Liver (tissue), 9 donors: ENCODE results near the gene RYR1. TPM values are rescaled to one million over a fixed set of nuclear protein-coding genes. Genes with fewer than 3 reads are reported as not detected.

Source experiments
- DNase-seq: peaks from one replicate; pipeline ENCODE4 v3.0.0-alpha.2; 2017; ENCODE audit warnings: low spot score
- H3K27ac ChIP-seq, 2 donors: one replicate each; pipeline ENCODE4 v1.7.0; 2013; ENCODE audit warnings: inconsistent platforms in 2 of 2, low read length in 2 of 2, control low read depth in 1 of 2, low read depth in 1 of 2, mild to moderate bottlenecking in 1 of 2
- H3K27me3 ChIP-seq, 4 donors: one replicate each; pipeline versions ENCODE4 v1.6.1 to v1.7.0; 2013; ENCODE audit warnings: low read length in 3 of 4, inconsistent platforms in 1 of 4, mild to moderate bottlenecking in 1 of 4, moderate library complexity in 1 of 4; ENCODE audit not compliant: control insufficient read depth in 4 of 4, insufficient read depth in 4 of 4
- H3K36me3 ChIP-seq, 4 donors: one replicate each; pipeline versions ENCODE4 v1.6.1 to v1.7.0; 2013; ENCODE audit warnings: low read length in 3 of 4, mild to moderate bottlenecking in 3 of 4, low read depth in 1 of 4, moderate library complexity in 1 of 4; ENCODE audit not compliant: control insufficient read depth in 4 of 4, insufficient read depth in 3 of 4
- H3K4me1 ChIP-seq, 4 donors: one replicate each; pipeline versions ENCODE4 v1.6.1 to v1.7.0; 2013; ENCODE audit warnings: low read length in 3 of 4, mild to moderate bottlenecking in 3 of 4, moderate library complexity in 1 of 4; ENCODE audit not compliant: control insufficient read depth in 4 of 4, insufficient read depth in 4 of 4
- H3K4me3 ChIP-seq, 3 donors: one replicate each; pipeline versions ENCODE4 v1.6.1 to v1.7.0; 2013; ENCODE audit warnings: low read length in 3 of 3, control low read depth in 1 of 3, low read depth in 1 of 3, mild to moderate bottlenecking in 1 of 3
- H3K9ac ChIP-seq, 2 donors: one replicate each; pipeline ENCODE4 v1.7.0; 2013; ENCODE audit warnings: low read length in 2 of 2, mild to moderate bottlenecking in 2 of 2, moderate library complexity in 2 of 2, control low read depth in 1 of 2, low read depth in 1 of 2
- H3K9me3 ChIP-seq, 4 donors: one replicate each; pipeline versions ENCODE4 v1.6.1 to v1.7.0; 2013; ENCODE audit warnings: low read length in 3 of 4; ENCODE audit not compliant: control insufficient read depth in 4 of 4
- EGR1 ChIP-seq, 2 donors: IDR thresholded peaks; 2 replicates each; pipeline ENCODE4 v1.6.1; 2016 to 2018; ENCODE audit warnings: antibody characterized with exemption in 2 of 2, low read depth in 2 of 2
- FOXA1 ChIP-seq: IDR thresholded peaks from 2 replicates; pipeline ENCODE4 v1.6.1; 2016; ENCODE audit warnings: antibody characterized with exemption
- FOXA2 ChIP-seq: IDR thresholded peaks from 2 replicates; pipeline ENCODE4 v1.6.1; 2016; ENCODE audit warnings: antibody characterized with exemption
- GABPA ChIP-seq, 2 donors: IDR thresholded peaks in 1 of 2; conservative IDR thresholded peaks in 1 of 2; 2 replicates each; pipeline ENCODE4 v1.6.1; 2016; ENCODE audit warnings: antibody characterized with exemption in 2 of 2, mild to moderate bottlenecking in 1 of 2, moderate library complexity in 1 of 2
- HNF4A ChIP-seq, 2 donors: conservative IDR thresholded peaks; 2 replicates each; pipeline ENCODE4 v1.6.1; 2016; ENCODE audit warnings: antibody characterized with exemption in 2 of 2, mild to moderate bottlenecking in 2 of 2
- HNF4G ChIP-seq: IDR thresholded peaks from 2 replicates; pipeline ENCODE4 v1.6.1; 2016; ENCODE audit warnings: antibody characterized with exemption
- NR2F2 ChIP-seq: IDR thresholded peaks from 2 replicates; pipeline ENCODE4 v1.6.1; 2016; ENCODE audit warnings: antibody characterized with exemption
- RAD21 ChIP-seq, 2 donors: IDR thresholded peaks; 2 replicates each; pipeline ENCODE4 v1.6.1; 2016; ENCODE audit warnings: antibody characterized with exemption in 2 of 2, mild to moderate bottlenecking in 2 of 2
- SP1 ChIP-seq: IDR thresholded peaks from 2 replicates; pipeline ENCODE4 v1.6.1; 2018; ENCODE audit warnings: antibody characterized with exemption, mild to moderate bottlenecking
- TAF1 ChIP-seq: conservative IDR thresholded peaks from 2 replicates; pipeline ENCODE4 v1.6.1; 2016; ENCODE audit warnings: antibody characterized with exemption, mild to moderate bottlenecking
- YY1 ChIP-seq: IDR thresholded peaks from 2 replicates; pipeline ENCODE4 v1.6.1; 2016; ENCODE audit warnings: antibody characterized with exemption, mild to moderate bottlenecking
- WGBS: extraction: QIAGEN DNeasy Blood & Tissue Kit; methylation state at CpG from one replicate; pipeline ENCODE4 v1.1.7; 2013; 5-methylcytosine and 5-hydroxymethylcytosine counted together
- polyA plus RNA-seq, 2 donors: library from polyadenylated mRNA; stranded (reverse) in 1 of 2; unstranded in 1 of 2; fragments of 200-250 nt in 1 of 2; fragments of >200 nt in 1 of 2; fragmentation: Nextera tagmentation in 1 of 2; extraction: Ambion mirVana in 1 of 2; gene quantifications; one replicate each; pipeline versions ENCODE4 v1.2.1 to v1.2.3, GENCODE V29; 2013 to 2015
- total RNA-seq, 2 donors: library from RNA; depleted of rRNA; stranded (reverse); fragments of >200 nt; gene quantifications; one replicate each; pipeline ENCODE4 v1.2.3, GENCODE V29; 2014
- TF ChIP-seq, protein P1 (sequence below): fragments of 150-350 bp; IDR thresholded peaks from 2 replicates; pipeline ENCODE4 v1.5.1; 2017; ENCODE audit warnings: improper control_type of control experiment, low read depth, low read length; ENCODE audit not compliant: missing input control
- TF ChIP-seq, protein P2 (sequence below): IDR thresholded peaks from 2 replicates; pipeline ENCODE4 v1.6.1; 2016; ENCODE audit warnings: antibody characterized with exemption
- TF ChIP-seq, protein P3 (sequence below): IDR thresholded peaks from 2 replicates; pipeline ENCODE4 v1.6.1; 2016; ENCODE audit warnings: antibody characterized with exemption, mild to moderate bottlenecking
- TF ChIP-seq, protein P4 (sequence below): IDR thresholded peaks from 2 replicates; pipeline ENCODE4 v1.6.1; 2016; ENCODE audit warnings: antibody characterized with exemption
- donor health status: healthy.
- donor health status: healthy.
- donor health status: healthy.
- donor health status: healthy.
- donor health status: healthy.

RYR1 gene
- total and polyA plus RNA-seq, 4 donors, result 0.01 to 0.70 (median 0.29) TPM

DNA sequence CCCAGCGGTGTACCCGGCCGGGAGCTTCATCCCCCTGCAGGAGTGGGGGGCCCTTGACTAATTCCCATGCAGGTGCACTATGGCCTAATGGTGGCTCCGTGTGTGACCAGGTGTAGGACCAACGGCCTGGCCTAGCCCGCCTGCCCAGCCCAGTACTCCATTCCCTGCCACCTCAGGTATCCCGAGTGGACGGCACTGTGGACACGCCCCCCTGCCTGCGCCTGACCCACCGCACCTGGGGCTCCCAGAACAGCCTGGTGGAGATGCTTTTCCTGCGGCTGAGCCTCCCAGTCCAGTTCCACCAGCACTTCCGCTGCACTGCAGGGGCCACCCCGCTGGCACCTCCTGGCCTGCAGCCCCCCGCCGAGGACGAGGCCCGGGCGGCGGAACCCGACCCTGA is 39.7 kb downstream of the RYR1 start:
- H3K36me3 ChIP-seq, result no peaks in the 10 kb centered on the region
- TF ChIP-seq FOXA2 (no peak), FOXA1 (no peak), NR2F2 (no peak), EGR1 (IDR thresholded peaks at IDR 0.05; ENCODE audit: low read depth in 2 of 2) (no peak), GABPA (IDR thresholded peaks at IDR 0.05 in 1 of 2, conservative IDR thresholded peaks at IDR 0.05 in 1 of 2) (no peak), RAD21 (IDR thresholded peaks at IDR 0.05) (no peak), HNF4A (conservative IDR thresholded peaks at IDR 0.05) (no peak), HNF4G (no peak), SP1 (no peak), YY1 (no peak)
- TF ChIP-seq, protein P1, sequence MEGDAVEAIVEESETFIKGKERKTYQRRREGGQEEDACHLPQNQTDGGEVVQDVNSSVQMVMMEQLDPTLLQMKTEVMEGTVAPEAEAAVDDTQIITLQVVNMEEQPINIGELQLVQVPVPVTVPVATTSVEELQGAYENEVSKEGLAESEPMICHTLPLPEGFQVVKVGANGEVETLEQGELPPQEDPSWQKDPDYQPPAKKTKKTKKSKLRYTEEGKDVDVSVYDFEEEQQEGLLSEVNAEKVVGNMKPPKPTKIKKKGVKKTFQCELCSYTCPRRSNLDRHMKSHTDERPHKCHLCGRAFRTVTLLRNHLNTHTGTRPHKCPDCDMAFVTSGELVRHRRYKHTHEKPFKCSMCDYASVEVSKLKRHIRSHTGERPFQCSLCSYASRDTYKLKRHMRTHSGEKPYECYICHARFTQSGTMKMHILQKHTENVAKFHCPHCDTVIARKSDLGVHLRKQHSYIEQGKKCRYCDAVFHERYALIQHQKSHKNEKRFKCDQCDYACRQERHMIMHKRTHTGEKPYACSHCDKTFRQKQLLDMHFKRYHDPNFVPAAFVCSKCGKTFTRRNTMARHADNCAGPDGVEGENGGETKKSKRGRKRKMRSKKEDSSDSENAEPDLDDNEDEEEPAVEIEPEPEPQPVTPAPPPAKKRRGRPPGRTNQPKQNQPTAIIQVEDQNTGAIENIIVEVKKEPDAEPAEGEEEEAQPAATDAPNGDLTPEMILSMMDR, result no peak
- TF ChIP-seq, protein P2, sequence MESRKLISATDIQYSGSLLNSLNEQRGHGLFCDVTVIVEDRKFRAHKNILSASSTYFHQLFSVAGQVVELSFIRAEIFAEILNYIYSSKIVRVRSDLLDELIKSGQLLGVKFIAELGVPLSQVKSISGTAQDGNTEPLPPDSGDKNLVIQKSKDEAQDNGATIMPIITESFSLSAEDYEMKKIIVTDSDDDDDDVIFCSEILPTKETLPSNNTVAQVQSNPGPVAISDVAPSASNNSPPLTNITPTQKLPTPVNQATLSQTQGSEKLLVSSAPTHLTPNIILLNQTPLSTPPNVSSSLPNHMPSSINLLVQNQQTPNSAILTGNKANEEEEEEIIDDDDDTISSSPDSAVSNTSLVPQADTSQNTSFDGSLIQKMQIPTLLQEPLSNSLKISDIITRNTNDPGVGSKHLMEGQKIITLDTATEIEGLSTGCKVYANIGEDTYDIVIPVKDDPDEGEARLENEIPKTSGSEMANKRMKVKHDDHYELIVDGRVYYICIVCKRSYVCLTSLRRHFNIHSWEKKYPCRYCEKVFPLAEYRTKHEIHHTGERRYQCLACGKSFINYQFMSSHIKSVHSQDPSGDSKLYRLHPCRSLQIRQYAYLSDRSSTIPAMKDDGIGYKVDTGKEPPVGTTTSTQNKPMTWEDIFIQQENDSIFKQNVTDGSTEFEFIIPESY, result no peak
- TF ChIP-seq, protein P3, sequence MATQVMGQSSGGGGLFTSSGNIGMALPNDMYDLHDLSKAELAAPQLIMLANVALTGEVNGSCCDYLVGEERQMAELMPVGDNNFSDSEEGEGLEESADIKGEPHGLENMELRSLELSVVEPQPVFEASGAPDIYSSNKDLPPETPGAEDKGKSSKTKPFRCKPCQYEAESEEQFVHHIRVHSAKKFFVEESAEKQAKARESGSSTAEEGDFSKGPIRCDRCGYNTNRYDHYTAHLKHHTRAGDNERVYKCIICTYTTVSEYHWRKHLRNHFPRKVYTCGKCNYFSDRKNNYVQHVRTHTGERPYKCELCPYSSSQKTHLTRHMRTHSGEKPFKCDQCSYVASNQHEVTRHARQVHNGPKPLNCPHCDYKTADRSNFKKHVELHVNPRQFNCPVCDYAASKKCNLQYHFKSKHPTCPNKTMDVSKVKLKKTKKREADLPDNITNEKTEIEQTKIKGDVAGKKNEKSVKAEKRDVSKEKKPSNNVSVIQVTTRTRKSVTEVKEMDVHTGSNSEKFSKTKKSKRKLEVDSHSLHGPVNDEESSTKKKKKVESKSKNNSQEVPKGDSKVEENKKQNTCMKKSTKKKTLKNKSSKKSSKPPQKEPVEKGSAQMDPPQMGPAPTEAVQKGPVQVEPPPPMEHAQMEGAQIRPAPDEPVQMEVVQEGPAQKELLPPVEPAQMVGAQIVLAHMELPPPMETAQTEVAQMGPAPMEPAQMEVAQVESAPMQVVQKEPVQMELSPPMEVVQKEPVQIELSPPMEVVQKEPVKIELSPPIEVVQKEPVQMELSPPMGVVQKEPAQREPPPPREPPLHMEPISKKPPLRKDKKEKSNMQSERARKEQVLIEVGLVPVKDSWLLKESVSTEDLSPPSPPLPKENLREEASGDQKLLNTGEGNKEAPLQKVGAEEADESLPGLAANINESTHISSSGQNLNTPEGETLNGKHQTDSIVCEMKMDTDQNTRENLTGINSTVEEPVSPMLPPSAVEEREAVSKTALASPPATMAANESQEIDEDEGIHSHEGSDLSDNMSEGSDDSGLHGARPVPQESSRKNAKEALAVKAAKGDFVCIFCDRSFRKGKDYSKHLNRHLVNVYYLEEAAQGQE, result no peak
- no peak overlapping the region for H3K9ac ChIP-seq
- 86% methylated on average over 21 of the region's 21 CpGs for WGBS
- H3K9me3 ChIP-seq, result no peaks in the 10 kb centered on the region
- peaks cover 0 to 4% (median 0%) of the 10 kb centered on the region in 4 donors for H3K27me3 ChIP-seq
- H3K4me3 ChIP-seq, result no peak overlapping the region
- H3K27ac ChIP-seq, result no peak overlapping the region
- DNase-seq, result no peak
- H3K4me1 ChIP-seq, result no peaks in the 10 kb centered on the region

DNA sequence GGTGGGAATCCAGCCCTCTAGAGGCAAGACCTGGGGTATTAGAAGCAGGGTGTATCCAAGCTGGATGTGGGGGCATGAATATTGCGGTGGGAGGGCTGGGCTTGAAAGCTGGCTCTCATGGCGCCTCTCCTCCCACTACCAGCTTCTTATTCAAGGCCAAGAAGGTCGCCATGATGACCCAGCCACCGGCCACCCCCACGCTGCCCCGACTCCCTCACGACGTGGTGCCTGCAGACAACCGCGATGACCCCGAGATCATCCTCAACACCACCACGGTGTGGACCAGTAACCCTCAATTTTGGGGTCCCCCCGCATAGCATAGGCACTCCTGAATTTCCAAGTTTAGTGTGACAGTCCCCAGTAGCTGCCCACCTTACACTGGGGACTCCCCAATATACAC is 41.7 kb downstream of the RYR1 start:
- Histone ChIP-seq H3K4me1 (no peaks in the 10 kb centered on the region), H3K27me3 (peaks cover 0 to 5% (median 0%) of the 10 kb centered on the region in 4 donors), H3K9ac (no peak overlapping the region), H3K27ac (no peak overlapping the region), H3K9me3 (no peaks in the 10 kb centered on the region), H3K36me3 (no peaks in the 10 kb centered on the region), H3K4me3 (no peak overlapping the region)
- 84% methylated on average over 13 of the region's 13 CpGs for WGBS
- DNase-seq, result no peak
- TF ChIP-seq NR2F2, result no peak
- no peak for TF ChIP-seq GABPA (IDR thresholded peaks at IDR 0.05 in 1 of 2, conservative IDR thresholded peaks at IDR 0.05 in 1 of 2)
- TF ChIP-seq FOXA1, result no peak
- TF ChIP-seq, protein P4, sequence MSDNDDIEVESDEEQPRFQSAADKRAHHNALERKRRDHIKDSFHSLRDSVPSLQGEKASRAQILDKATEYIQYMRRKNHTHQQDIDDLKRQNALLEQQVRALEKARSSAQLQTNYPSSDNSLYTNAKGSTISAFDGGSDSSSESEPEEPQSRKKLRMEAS, result no peak
- TF ChIP-seq RAD21 (IDR thresholded peaks at IDR 0.05), result no peak
- no peak for TF ChIP-seq TAF1
